ENCODE measurements around the gene YLPM1.
"Not testable (repeated sequence)": the region's sequence is repeated elsewhere in the genome, so short reads cannot be mapped to it uniquely, and the experiment has no call there.

YLPM1 gene

DNA sequence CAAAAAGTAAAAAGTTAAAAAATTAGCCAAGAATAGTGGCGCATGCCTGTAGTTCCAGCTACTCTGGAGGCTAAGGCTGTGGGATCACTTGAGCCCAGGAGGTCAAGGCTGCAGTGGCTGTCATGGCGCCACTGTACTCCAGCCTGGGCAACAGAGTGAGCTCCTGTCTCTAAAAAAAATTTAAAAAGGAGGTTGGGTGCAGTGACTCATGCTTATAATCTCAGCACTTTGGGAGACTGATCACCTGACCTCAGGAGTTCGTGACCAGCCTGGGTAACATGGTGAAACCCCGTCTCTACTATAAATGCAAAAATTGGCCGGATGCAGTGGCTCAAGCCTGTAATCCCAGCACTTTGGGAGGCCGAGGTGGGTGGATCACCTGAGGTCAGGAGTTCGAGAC lies 8.2 kb upstream of the YLPM1 start:
- Histone ChIP-seq H3K9me3 (ENCODE audit: low read length) (no peaks in the 10 kb centered on the region), H3K4me1 (ENCODE audit: insufficient read depth, low read length) (no peaks in the 10 kb centered on the region), H3K9ac (ENCODE audit: low read length) (no peak overlapping the region), H3K36me3 (ENCODE audit: insufficient read depth, low read length) (no peaks in the 10 kb centered on the region), H3K4me3 (ENCODE audit: low read depth in 1 of 2, low read length in 2 of 2) (no peak overlapping the region), H3K27ac (ENCODE audit: low read depth, low read length) (no peak overlapping the region), H3K27me3 (ENCODE audit: control insufficient read depth in 1 of 2, insufficient read depth in 2 of 2, low read length in 2 of 2) (no peaks in the 10 kb centered on the region)

DNA sequence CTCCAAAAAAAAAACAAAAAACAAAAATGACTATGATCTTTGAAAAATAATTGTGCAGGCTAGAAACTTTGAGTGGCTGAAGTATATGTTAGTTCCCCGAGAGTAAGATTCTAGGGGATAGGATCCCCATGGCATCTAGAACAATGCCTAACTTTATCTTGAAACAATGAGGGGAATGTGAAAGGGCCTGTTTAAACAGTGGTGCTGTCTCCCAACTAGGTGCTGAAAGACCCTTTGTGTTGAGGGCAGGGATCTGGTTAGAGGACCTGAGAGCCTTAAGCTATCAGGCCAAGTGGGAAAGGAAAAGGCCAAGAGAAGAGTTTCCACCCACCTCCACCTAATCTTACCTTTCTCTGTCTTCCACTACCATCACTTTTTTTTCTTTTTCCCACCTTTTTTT lies 6.8 kb upstream of the YLPM1 start:
- H3K4me3 ChIP-seq (ENCODE audit: low read depth in 1 of 2, low read length in 2 of 2), result no peak overlapping the region
- no peaks in the 10 kb centered on the region for H3K9me3 ChIP-seq (ENCODE audit: low read length)
- no peaks in the 10 kb centered on the region for H3K36me3 ChIP-seq (ENCODE audit: insufficient read depth, low read length)
- H3K4me1 ChIP-seq (ENCODE audit: insufficient read depth, low read length), result no peaks in the 10 kb centered on the region
- no peaks in the 10 kb centered on the region for H3K27me3 ChIP-seq (ENCODE audit: control insufficient read depth in 1 of 2, insufficient read depth in 2 of 2, low read length in 2 of 2)
- H3K9ac ChIP-seq (ENCODE audit: low read length), result no peak overlapping the region
- H3K27ac ChIP-seq (ENCODE audit: low read depth, low read length), result no peak overlapping the region

DNA sequence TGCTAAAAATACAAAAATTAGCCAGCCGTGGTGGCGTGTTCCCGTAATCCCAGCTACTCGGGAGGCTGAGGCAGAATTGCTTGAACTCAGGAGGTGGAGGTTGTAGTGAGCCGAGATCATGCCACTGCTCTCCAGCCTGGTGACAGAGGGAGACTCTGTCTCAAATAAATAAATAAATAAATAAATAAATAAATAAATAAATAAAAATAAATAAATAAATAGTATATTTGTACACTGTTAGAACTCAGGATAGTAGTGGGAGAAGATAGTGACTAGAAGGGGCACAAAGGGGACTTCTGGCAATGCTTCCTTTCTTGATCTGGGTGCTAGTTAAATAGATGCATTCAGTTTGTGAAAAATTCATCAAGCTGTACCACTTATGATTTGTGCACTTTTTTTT lies 4.6 kb upstream of the YLPM1 start:
- not testable (repeated sequence) for H3K9me3 ChIP-seq (ENCODE audit: low read length); H3K9ac ChIP-seq (ENCODE audit: low read length); H3K36me3 ChIP-seq (ENCODE audit: insufficient read depth, low read length); H3K4me1 ChIP-seq (ENCODE audit: insufficient read depth, low read length); H3K4me3 ChIP-seq (ENCODE audit: low read depth in 1 of 2, low read length in 2 of 2); H3K27me3 ChIP-seq (ENCODE audit: control insufficient read depth in 1 of 2, insufficient read depth in 2 of 2, low read length in 2 of 2); H3K27ac ChIP-seq (ENCODE audit: low read depth, low read length)

DNA sequence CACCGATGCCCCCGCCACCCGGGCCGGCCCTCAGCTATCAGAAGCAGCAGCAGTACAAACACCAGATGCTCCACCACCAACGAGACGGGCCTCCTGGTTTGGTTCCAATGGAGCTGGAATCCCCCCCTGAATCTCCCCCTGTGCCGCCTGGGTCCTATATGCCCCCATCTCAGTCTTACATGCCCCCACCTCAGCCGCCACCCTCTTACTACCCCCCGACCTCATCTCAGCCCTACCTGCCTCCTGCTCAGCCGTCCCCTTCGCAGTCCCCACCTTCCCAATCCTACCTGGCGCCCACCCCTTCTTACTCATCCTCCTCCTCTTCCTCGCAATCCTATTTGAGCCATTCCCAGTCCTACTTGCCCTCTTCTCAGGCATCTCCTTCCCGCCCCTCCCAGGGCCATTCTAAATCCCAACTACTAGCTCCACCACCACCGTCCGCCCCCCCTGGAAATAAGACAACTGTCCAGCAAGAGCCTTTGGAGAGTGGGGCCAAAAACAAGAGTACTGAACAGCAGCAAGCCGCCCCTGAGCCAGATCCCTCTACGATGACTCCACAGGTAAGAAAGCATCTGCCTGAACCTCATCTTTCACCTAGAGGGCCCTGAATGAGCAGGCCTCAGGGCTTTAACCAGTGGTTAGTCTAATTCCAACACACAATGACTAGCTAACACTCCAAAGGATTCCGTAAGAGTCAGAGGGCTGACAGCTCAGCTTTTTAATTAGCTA lies 851 bp downstream of the YLPM1 start:
- no peaks in the 10 kb centered on the region for H3K27me3 ChIP-seq (ENCODE audit: control insufficient read depth in 1 of 2, insufficient read depth in 2 of 2, low read length in 2 of 2)
- peak overlapping the region; percentile 85 for H3K9ac ChIP-seq (ENCODE audit: low read length)
- no peaks in the 10 kb centered on the region for H3K36me3 ChIP-seq (ENCODE audit: insufficient read depth, low read length)
- H3K27ac ChIP-seq (ENCODE audit: low read depth, low read length), result peak overlapping the region; percentile 85
- H3K4me3 ChIP-seq (ENCODE audit: low read depth in 1 of 2, low read length in 2 of 2), result peak overlapping the region; percentile 63 to 80
- H3K9me3 ChIP-seq (ENCODE audit: low read length), result no peaks in the 10 kb centered on the region
- H3K4me1 ChIP-seq (ENCODE audit: insufficient read depth, low read length), result peaks cover 32% of the 10 kb centered on the region

DNA sequence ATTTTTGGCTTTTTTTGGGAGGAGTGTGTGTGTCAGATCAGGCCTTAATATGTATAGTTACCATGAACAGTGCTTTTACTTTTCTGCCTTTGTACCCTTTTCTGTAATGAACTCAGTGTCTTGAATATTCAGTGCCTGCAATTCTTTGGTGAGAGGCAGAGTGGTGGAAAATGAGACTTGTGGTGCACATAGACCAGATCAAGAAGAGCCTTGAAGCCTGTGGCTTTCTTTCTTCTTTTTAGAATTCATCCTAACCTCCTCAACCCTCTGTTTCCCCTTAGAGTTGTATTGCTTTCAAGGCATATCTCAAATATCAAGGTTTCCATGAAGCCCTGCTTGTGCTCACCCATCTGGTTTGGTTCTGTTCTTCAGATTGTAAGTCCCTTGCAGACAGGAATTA lies 2.6 kb downstream of the YLPM1 start:
- H3K4me1 ChIP-seq (ENCODE audit: insufficient read depth, low read length), result peaks cover 32% of the 10 kb centered on the region
- H3K4me3 ChIP-seq (ENCODE audit: low read depth in 1 of 2, low read length in 2 of 2), result peak overlapping the region in 1 of 2 donors; percentile 63

GRCh38 chr14:74771399-74771798 lies 8.3 kb downstream of the YLPM1 start:
- no peaks in the 10 kb centered on the region for H3K36me3 ChIP-seq (ENCODE audit: insufficient read depth, low read length)
- H3K27me3 ChIP-seq (ENCODE audit: control insufficient read depth in 1 of 2, insufficient read depth in 2 of 2, low read length in 2 of 2), result no peaks in the 10 kb centered on the region
- H3K9me3 ChIP-seq (ENCODE audit: low read length), result no peaks in the 10 kb centered on the region
- peaks cover 14% of the 10 kb centered on the region for H3K4me1 ChIP-seq (ENCODE audit: insufficient read depth, low read length)
- no peak overlapping the region for H3K4me3 ChIP-seq (ENCODE audit: low read depth in 1 of 2, low read length in 2 of 2)
- H3K27ac ChIP-seq (ENCODE audit: low read depth, low read length), result no peak overlapping the region
- H3K9ac ChIP-seq (ENCODE audit: low read length), result no peak overlapping the region

More for the DNA sequence above, 2.6 kb downstream of the YLPM1 start:
- Histone ChIP-seq H3K9ac (ENCODE audit: low read length) (no peak overlapping the region), H3K27ac (ENCODE audit: low read depth, low read length) (no peak overlapping the region), H3K36me3 (ENCODE audit: insufficient read depth, low read length) (no peaks in the 10 kb centered on the region), H3K9me3 (ENCODE audit: low read length) (no peaks in the 10 kb centered on the region), H3K27me3 (ENCODE audit: control insufficient read depth in 1 of 2, insufficient read depth in 2 of 2, low read length in 2 of 2) (no peaks in the 10 kb centered on the region)

GRCh38 chr14:74784634-74785033 lies 21.5 kb downstream of the YLPM1 start:
- Histone ChIP-seq H3K9me3 (ENCODE audit: low read length) (no peaks in the 10 kb centered on the region), H3K27ac (ENCODE audit: low read depth, low read length) (no peak overlapping the region), H3K4me3 (ENCODE audit: low read depth in 1 of 2, low read length in 2 of 2) (no peak overlapping the region), H3K4me1 (ENCODE audit: insufficient read depth, low read length) (no peaks in the 10 kb centered on the region), H3K9ac (ENCODE audit: low read length) (no peak overlapping the region), H3K36me3 (ENCODE audit: insufficient read depth, low read length) (peaks cover 45% of the 10 kb centered on the region), H3K27me3 (ENCODE audit: control insufficient read depth in 1 of 2, insufficient read depth in 2 of 2, low read length in 2 of 2) (no peaks in the 10 kb centered on the region)

DNA sequence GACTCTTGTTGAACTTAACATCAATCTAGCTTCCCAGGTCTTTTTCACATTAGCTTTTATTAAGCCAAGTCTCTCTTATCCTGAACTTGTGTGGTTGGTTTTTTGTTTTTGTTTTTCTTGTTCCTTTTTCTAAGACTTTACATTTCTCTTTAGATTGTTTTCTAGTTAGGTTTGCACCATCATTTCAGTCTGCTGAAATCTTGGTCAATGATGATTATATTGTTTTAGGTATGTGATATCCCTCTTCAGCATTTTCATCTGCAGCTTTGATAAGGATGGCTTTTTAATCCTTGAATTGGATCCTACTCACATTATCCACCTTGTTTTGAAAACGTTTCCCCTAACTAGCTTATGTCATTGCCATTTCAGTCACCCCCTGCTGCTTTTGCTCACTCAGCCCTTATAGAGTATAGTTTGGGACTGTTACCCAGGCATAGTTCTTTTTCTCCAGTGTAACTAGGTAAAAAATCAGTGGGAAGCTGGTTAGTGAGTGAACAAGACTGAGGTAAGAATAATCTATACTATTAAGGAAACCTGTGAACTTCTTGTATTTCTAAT lies 22.0 kb downstream of the YLPM1 start:
- H3K27ac ChIP-seq (ENCODE audit: low read depth, low read length), result no peak overlapping the region
- no peak overlapping the region for H3K4me3 ChIP-seq (ENCODE audit: low read depth in 1 of 2, low read length in 2 of 2)
- no peaks in the 10 kb centered on the region for H3K4me1 ChIP-seq (ENCODE audit: insufficient read depth, low read length)
- no peaks in the 10 kb centered on the region for H3K9me3 ChIP-seq (ENCODE audit: low read length)
- H3K9ac ChIP-seq (ENCODE audit: low read length), result no peak overlapping the region
- peaks cover 44% of the 10 kb centered on the region for H3K36me3 ChIP-seq (ENCODE audit: insufficient read depth, low read length)
- H3K27me3 ChIP-seq (ENCODE audit: control insufficient read depth in 1 of 2, insufficient read depth in 2 of 2, low read length in 2 of 2), result no peaks in the 10 kb centered on the region

GRCh38 chr14:74786796-74787315 lies 23.7 kb downstream of the YLPM1 start:
- Histone ChIP-seq H3K4me1 (ENCODE audit: insufficient read depth, low read length) (no peaks in the 10 kb centered on the region), H3K27me3 (ENCODE audit: control insufficient read depth in 1 of 2, insufficient read depth in 2 of 2, low read length in 2 of 2) (no peaks in the 10 kb centered on the region), H3K36me3 (ENCODE audit: insufficient read depth, low read length) (peaks cover 27% of the 10 kb centered on the region), H3K4me3 (ENCODE audit: low read depth in 1 of 2, low read length in 2 of 2) (no peak overlapping the region), H3K27ac (ENCODE audit: low read depth, low read length) (no peak overlapping the region), H3K9me3 (ENCODE audit: low read length) (no peaks in the 10 kb centered on the region), H3K9ac (ENCODE audit: low read length) (no peak overlapping the region)

DNA sequence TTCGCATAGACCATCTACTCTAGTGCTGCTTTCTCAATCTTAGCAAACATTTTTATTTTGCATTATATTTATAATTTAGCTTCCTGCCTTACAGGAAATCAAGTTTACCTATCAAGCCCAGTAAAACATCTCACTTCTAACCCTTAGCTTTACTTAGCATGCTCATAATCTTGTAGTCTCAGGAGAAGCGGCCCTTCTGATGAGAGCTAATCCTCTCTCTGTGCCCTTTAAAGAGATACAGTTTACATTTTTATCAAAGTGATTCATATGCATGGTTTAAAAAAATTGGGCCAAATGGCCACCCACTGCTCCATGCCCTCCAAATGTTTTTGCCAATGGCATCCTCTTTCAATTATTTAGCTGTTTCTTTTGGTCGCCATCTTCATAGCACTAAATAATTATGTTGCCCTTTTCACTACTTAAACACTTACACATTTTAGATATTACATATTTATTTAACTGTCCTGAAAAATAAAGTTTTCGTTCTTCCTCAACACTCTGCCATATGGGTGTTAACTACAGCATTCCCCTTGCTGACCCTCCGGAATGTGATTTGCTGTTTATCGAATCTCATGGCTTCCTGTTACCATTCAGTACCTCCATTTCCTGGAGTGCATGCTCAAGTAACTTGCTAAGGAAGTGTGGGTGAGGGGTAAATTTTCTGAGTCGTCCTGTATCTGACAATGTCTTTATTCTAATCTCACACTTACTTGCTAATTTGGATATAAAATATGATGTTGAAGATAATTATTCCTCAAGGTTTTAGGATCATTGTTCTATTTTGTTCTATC lies 29.3 kb downstream of the YLPM1 start:
- H3K27ac ChIP-seq (ENCODE audit: low read depth, low read length), result no peak overlapping the region
- H3K9ac ChIP-seq (ENCODE audit: low read length), result no peak overlapping the region
- no peaks in the 10 kb centered on the region for H3K27me3 ChIP-seq (ENCODE audit: control insufficient read depth in 1 of 2, insufficient read depth in 2 of 2, low read length in 2 of 2)
- no peak overlapping the region for H3K4me3 ChIP-seq (ENCODE audit: low read depth in 1 of 2, low read length in 2 of 2)
- peaks cover 7% of the 10 kb centered on the region for H3K36me3 ChIP-seq (ENCODE audit: insufficient read depth, low read length)
- H3K4me1 ChIP-seq (ENCODE audit: insufficient read depth, low read length), result peaks cover 18% of the 10 kb centered on the region
- no peaks in the 10 kb centered on the region for H3K9me3 ChIP-seq (ENCODE audit: low read length)

GRCh38 chr14:74793506-74794155 lies 30.5 kb downstream of the YLPM1 start:
- no peak overlapping the region for H3K27ac ChIP-seq (ENCODE audit: low read depth, low read length)

More at GRCh38 chr14:74793506-74794155, 30.5 kb downstream of the YLPM1 start:
- H3K9me3 ChIP-seq (ENCODE audit: low read length), result no peaks in the 10 kb centered on the region
- peaks cover 18% of the 10 kb centered on the region for H3K4me1 ChIP-seq (ENCODE audit: insufficient read depth, low read length)
- no peaks in the 10 kb centered on the region for H3K27me3 ChIP-seq (ENCODE audit: control insufficient read depth in 1 of 2, insufficient read depth in 2 of 2, low read length in 2 of 2)
- no peak overlapping the region for H3K4me3 ChIP-seq (ENCODE audit: low read depth in 1 of 2, low read length in 2 of 2)
- H3K9ac ChIP-seq (ENCODE audit: low read length), result no peak overlapping the region
- peaks cover 18% of the 10 kb centered on the region for H3K36me3 ChIP-seq (ENCODE audit: insufficient read depth, low read length)
